Measurements from ENCODE around the gene SERTAD1. TPM values are rescaled to one million over a fixed set of nuclear protein-coding genes. Genes with fewer than 3 reads are reported as not detected.

Gene SERTAD1
- total RNA-seq, 1 donor from 2014 or later = 2.4 TPM

DNA sequence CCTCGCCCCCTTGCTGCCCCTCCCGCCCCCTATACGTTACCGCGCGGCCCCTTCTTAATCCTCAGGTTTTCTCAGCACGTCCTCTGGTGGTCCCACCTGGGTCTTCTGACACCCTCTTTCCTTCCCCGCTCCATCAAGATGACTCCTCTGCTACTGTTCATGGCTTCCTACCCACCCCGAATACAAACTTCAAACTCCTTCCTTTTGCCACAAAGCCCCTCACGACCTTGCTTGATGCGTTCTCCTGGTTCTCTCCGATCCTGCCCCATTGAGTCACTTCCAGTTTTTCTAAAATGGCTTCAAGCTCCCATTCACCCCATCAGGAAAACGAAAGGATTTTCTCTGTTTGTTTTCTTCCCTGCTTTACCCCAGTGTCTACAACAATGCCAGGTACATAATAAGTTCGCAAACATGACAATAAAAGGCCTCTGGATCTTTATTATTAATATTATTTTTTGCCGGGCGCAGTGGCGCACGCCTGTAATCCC, 19.1 kb upstream of the SERTAD1 start:
- peaks cover 42% of the 10 kb centered on the region for H3F3A ChIP-seq (ENCODE audit: low read depth)
- peak overlapping the region; percentile 97 for H3K4me3 Mint-ChIP-seq
- no peak for TF ChIP-seq EZH2 (IDR thresholded peaks at IDR 0.05)
- TF ChIP-seq, protein P1, sequence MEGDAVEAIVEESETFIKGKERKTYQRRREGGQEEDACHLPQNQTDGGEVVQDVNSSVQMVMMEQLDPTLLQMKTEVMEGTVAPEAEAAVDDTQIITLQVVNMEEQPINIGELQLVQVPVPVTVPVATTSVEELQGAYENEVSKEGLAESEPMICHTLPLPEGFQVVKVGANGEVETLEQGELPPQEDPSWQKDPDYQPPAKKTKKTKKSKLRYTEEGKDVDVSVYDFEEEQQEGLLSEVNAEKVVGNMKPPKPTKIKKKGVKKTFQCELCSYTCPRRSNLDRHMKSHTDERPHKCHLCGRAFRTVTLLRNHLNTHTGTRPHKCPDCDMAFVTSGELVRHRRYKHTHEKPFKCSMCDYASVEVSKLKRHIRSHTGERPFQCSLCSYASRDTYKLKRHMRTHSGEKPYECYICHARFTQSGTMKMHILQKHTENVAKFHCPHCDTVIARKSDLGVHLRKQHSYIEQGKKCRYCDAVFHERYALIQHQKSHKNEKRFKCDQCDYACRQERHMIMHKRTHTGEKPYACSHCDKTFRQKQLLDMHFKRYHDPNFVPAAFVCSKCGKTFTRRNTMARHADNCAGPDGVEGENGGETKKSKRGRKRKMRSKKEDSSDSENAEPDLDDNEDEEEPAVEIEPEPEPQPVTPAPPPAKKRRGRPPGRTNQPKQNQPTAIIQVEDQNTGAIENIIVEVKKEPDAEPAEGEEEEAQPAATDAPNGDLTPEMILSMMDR (IDR thresholded peaks at IDR 0.05) = peak; percentile 43
- TF ChIP-seq EZH2phosphoT487 (IDR thresholded peaks at IDR 0.05) = no peak

DNA sequence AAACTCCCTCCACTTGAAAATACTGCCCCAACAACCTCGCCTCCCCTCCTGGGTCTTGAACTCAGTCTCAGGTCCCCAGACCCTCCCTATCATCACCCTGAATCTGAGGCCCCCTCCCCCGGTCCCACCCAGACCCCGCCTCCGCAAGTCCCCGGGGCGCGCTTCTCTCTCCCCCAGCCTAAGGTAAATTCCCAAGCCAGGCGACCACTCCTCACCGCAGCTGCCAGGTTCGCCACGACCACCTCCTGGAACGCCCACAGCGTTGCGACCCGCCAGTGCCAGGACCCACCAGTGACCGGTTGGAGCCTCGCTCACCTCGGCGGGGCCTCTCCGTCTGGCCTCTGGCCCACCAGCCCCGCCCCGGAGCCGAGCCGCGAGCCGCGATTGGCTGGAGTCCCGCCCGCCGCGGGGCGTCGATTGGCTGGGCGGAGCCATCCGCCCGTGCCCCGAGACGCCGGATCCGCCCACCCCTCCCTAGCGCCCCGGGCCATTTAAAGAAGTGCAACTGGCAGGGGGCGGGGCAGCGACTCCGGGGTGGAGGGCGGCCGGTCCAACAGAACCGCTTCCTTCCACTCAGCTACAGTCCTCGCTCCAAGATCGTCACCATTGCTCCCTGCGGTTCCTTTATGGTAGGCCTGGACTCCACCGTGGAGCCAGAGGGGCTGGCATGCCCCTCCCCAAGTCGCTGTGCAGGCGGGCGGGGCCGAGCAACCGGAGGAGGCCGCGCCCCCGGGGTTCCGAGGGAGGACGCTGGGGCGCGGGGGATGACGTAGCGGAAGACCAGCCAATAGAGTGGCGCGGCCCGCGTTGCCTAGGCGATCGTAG, 18.4 kb upstream of the SERTAD1 start, which contains the start of gene SERTAD3:
TSS of gene SERTAD3 (minus strand) at position 336 of the 825 bp plus-strand sequence. CDS start 2,255 bp downstream, outside the sequence.
- Histone ChIP-seq H3K4me1 (peaks cover 18% of the 10 kb centered on the region), H3K27me3 (no peaks in the 10 kb centered on the region), H4K20me1 (ENCODE audit: low read depth) (peaks cover 24% of the 10 kb centered on the region), H3K4me2 (peak within 1 kb of the TSS; percentile 77), H3K27ac (peak within 1 kb of the TSS; percentile 85), H3K79me2 (ENCODE audit: low read depth) (peaks cover 33% of the 10 kb centered on the region), H3K9ac (peak within 1 kb of the TSS; percentile 57), H2AFZ (replicated peaks) (peak within 1 kb of the TSS; percentile 77), H3K9me3 (ENCODE audit: low read depth) (no peaks in the 10 kb centered on the region), H3F3A (ENCODE audit: low read depth) (peaks cover 42% of the 10 kb centered on the region), H3K36me3 (no peaks in the 10 kb centered on the region), H3K4me3 (peak within 1 kb of the TSS; percentile 86)
- Mint-ChIP-seq H3K27me3 (ENCODE audit: insufficient read depth, low read depth) (peaks cover 2% of the 10 kb centered on the region), H3K4me3 (peak within 1 kb of the TSS; percentile 97), H3K9me3 (no peaks in the 10 kb centered on the region), H3K27ac (peak within 1 kb of the TSS; percentile 96), H3K36me3 (peaks cover 3% of the 10 kb centered on the region), H3K4me1 (peaks cover 30% of the 10 kb centered on the region)
- peak; percentile 99 for DNase-seq (ENCODE audit: low spot score)
- TF ChIP-seq EZH2phosphoT487 (IDR thresholded peaks at IDR 0.05) (no peak), EZH2 (IDR thresholded peaks at IDR 0.05) (no peak)
- TF ChIP-seq, protein P1 (IDR thresholded peaks at IDR 0.05) = no peak

More for the DNA sequence above, 19.1 kb upstream of the SERTAD1 start:
- Histone ChIP-seq H3K79me2 (ENCODE audit: low read depth) (peaks cover 33% of the 10 kb centered on the region), H3K27ac (peak overlapping the region; percentile 85), H3K4me2 (peak overlapping the region; percentile 77), H2AFZ (replicated peaks) (peak overlapping the region; percentile 35), H3K9ac (no peak overlapping the region), H3K9me3 (ENCODE audit: low read depth) (no peaks in the 10 kb centered on the region), H3K36me3 (no peaks in the 10 kb centered on the region), H3K27me3 (no peaks in the 10 kb centered on the region), H3K4me3 (peak overlapping the region; percentile 86), H4K20me1 (ENCODE audit: low read depth) (peaks cover 24% of the 10 kb centered on the region), H3K4me1 (peaks cover 18% of the 10 kb centered on the region)
- DNase-seq (ENCODE audit: low spot score) = no peak
- Mint-ChIP-seq H3K27me3 (ENCODE audit: insufficient read depth, low read depth) (peaks cover 2% of the 10 kb centered on the region), H3K9me3 (no peaks in the 10 kb centered on the region), H3K27ac (peak overlapping the region; percentile 94), H3K36me3 (peaks cover 3% of the 10 kb centered on the region), H3K4me1 (peaks cover 30% of the 10 kb centered on the region)

DNA sequence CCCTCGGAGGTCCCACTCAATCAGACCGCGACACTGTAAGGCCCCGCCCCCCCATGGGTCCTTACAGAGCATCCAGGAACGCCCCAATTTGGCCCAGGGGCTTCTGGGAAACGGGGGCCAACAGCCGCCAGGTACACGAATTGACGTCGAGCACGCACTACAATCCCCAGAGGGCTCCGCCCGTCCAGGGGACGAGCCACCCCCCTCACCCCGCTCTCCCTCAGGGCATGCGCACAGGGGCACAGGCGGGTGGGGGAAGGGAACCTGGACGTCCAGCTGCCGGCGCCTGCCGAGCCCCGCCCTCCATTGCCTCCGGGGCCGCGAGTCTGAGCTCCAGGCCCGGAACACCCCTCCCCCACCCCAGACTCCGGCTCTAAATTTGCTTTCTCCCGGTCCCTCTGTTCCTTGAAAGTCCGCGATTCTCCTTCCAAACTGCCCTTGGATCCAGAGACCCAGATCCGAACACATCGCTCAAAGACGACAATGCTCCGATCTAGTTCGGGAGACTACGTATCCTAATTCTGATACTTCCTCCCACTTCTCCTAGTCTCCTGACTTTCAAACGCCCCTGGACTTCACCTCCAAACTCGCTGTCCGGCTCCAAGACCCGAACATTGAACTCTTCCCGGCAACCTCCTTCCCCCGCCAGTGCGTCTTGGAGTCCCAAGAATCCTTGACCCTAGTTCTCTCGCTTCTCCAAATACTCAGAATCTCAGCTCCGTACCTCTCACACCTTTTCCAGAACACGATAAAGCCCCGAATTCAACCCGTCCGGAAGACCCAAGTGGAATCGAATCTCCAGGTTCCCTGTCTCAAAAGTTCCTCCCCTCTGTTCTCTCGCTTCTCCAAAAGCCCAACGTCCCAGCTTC, 17.6 kb upstream of the SERTAD1 start:
- Histone ChIP-seq H3K27me3 (no peaks in the 10 kb centered on the region), H2AFZ (replicated peaks) (no peak overlapping the region), H4K20me1 (ENCODE audit: low read depth) (peaks cover 24% of the 10 kb centered on the region), H3K79me2 (ENCODE audit: low read depth) (peaks cover 33% of the 10 kb centered on the region), H3K9me3 (ENCODE audit: low read depth) (no peaks in the 10 kb centered on the region), H3F3A (ENCODE audit: low read depth) (peaks cover 42% of the 10 kb centered on the region), H3K27ac (peak overlapping the region; percentile 79), H3K4me2 (peak overlapping the region; percentile 81), H3K4me1 (peaks cover 18% of the 10 kb centered on the region), H3K9ac (peak overlapping the region; percentile 57), H3K4me3 (peak overlapping the region; percentile 86), H3K36me3 (no peaks in the 10 kb centered on the region)
- H3K4me1 Mint-ChIP-seq = peaks cover 30% of the 10 kb centered on the region
- peak overlapping the region; percentile 97 for H3K4me3 Mint-ChIP-seq
- peaks cover 3% of the 10 kb centered on the region for H3K36me3 Mint-ChIP-seq
- H3K27ac Mint-ChIP-seq = peak overlapping the region; percentile 96
- peaks cover 3% of the 10 kb centered on the region for H3K27me3 Mint-ChIP-seq (ENCODE audit: insufficient read depth, low read depth)
- TF ChIP-seq, protein P1 (IDR thresholded peaks at IDR 0.05) = no peak
- TF ChIP-seq EZH2 (IDR thresholded peaks at IDR 0.05) (no peak), EZH2phosphoT487 (IDR thresholded peaks at IDR 0.05) (no peak)
- DNase-seq (ENCODE audit: low spot score) = peak; percentile 100
- H3K9me3 Mint-ChIP-seq = no peaks in the 10 kb centered on the region

All from neural progenitor cell (in vitro differentiated cells).